BLaER1 (cell line): ENCODE measurements around the gene MSX1.

Source experiments
- H3K27ac ChIP-seq: shearing (Covaris generic); formaldehyde crosslinking; 2 replicates; pipeline ENCODE4 v1.8.1; 2022
- H3K27me3 ChIP-seq: shearing (Covaris generic); formaldehyde crosslinking; 2 replicates; pipeline ENCODE4 v1.8.1; 2022
- H3K36me3 ChIP-seq: shearing (Covaris generic); formaldehyde crosslinking; 2 replicates; pipeline ENCODE4 v1.8.1; 2022
- H3K4me1 ChIP-seq: shearing (Covaris generic); formaldehyde crosslinking; 2 replicates; pipeline ENCODE4 v1.8.1; 2022
- H3K4me2 ChIP-seq: shearing (Covaris generic); formaldehyde crosslinking; 2 replicates; pipeline ENCODE4 v1.8.1; 2022
- H3K4me3 ChIP-seq: shearing (Covaris generic); formaldehyde crosslinking; 2 replicates; pipeline ENCODE4 v1.8.1; 2022
- H3K9ac ChIP-seq: shearing (Covaris generic); formaldehyde crosslinking; 2 replicates; pipeline ENCODE4 v1.8.1; 2022
- H3K9me3 ChIP-seq: shearing (Covaris generic); formaldehyde crosslinking; 2 replicates; pipeline ENCODE4 v1.8.1; 2022
- H4K20me1 ChIP-seq: shearing (Covaris generic); formaldehyde crosslinking; 2 replicates; pipeline ENCODE4 v1.8.1; 2022
- Cebpa-rat ChIP-seq: shearing (Covaris generic); IDR thresholded peaks from 2 replicates; pipeline ENCODE4 v1.8.1; 2022

MSX1 gene

GRCh38 chr4:4881432-4881831 lies 22.0 kb downstream of the MSX1 start:
- Histone ChIP-seq H4K20me1 (no peaks in the 10 kb centered on the region), H3K4me1 (peaks cover 12% of the 10 kb centered on the region), H3K9me3 (no peaks in the 10 kb centered on the region), H3K9ac (no peak overlapping the region), H3K27me3 (0 out of 2 replicates have a peak, but pooled peaks cover 4% of the 10 kb centered on the region), H3K27ac (no peak overlapping the region), H3K4me3 (no peak overlapping the region), H3K4me2 (no peak overlapping the region), H3K36me3 (no peaks in the 10 kb centered on the region)
- no peak for TF ChIP-seq Cebpa-rat

GRCh38 chr4:4884611-4885010 lies 25.1 kb downstream of the MSX1 start:
- TF ChIP-seq Cebpa-rat, result no peak
- no peak overlapping the region for H3K9ac ChIP-seq
- no peaks in the 10 kb centered on the region for H4K20me1 ChIP-seq
- no peaks in the 10 kb centered on the region for H3K36me3 ChIP-seq
- no peaks in the 10 kb centered on the region for H3K27me3 ChIP-seq
- no peaks in the 10 kb centered on the region; the same call in 1 of the 2 replicates for H3K4me1 ChIP-seq
- no peak overlapping the region for H3K4me3 ChIP-seq
- no peak overlapping the region for H3K27ac ChIP-seq
- no peak overlapping the region for H3K4me2 ChIP-seq
- H3K9me3 ChIP-seq, result no peaks in the 10 kb centered on the region

GRCh38 chr4:4887426-4887825 lies 28.0 kb downstream of the MSX1 start:
- Histone ChIP-seq H3K36me3 (no peaks in the 10 kb centered on the region), H3K27me3 (no peaks in the 10 kb centered on the region), H3K9me3 (no peaks in the 10 kb centered on the region), H3K9ac (no peak overlapping the region), H3K4me2 (no peak overlapping the region), H4K20me1 (no peaks in the 10 kb centered on the region), H3K4me3 (no peak overlapping the region), H3K4me1 (no peaks in the 10 kb centered on the region), H3K27ac (no peak overlapping the region)
- no peak for TF ChIP-seq Cebpa-rat

GRCh38 chr4:4888695-4889094 lies 29.2 kb downstream of the MSX1 start:
- H3K9me3 ChIP-seq, result no peaks in the 10 kb centered on the region
- no peak overlapping the region for H3K4me3 ChIP-seq
- H3K36me3 ChIP-seq, result no peaks in the 10 kb centered on the region
- H3K4me1 ChIP-seq, result no peaks in the 10 kb centered on the region
- no peaks in the 10 kb centered on the region for H4K20me1 ChIP-seq
- TF ChIP-seq Cebpa-rat, result no peak
- no peaks in the 10 kb centered on the region for H3K27me3 ChIP-seq
- no peak overlapping the region for H3K9ac ChIP-seq
- H3K27ac ChIP-seq, result no peak overlapping the region
- H3K4me2 ChIP-seq, result no peak overlapping the region

- no peak overlapping the region for H3K9ac ChIP-seq
- no peak for TF ChIP-seq Cebpa-rat
- no peaks in the 10 kb centered on the region for H3K27me3 ChIP-seq
- no peak overlapping the region for H3K4me2 ChIP-seq
- H3K4me1 ChIP-seq, result no peaks in the 10 kb centered on the region
- no peak overlapping the region for H3K27ac ChIP-seq
- H4K20me1 ChIP-seq, result no peaks in the 10 kb centered on the region
- no peaks in the 10 kb centered on the region for H3K36me3 ChIP-seq
- 0 out of 2 replicates have a peak, but pooled peaks cover 2% of the 10 kb centered on the region for H3K9me3 ChIP-seq
- H3K4me3 ChIP-seq, result no peak overlapping the region
Observed at GRCh38 chr4:4889781-4890180, 30.3 kb downstream of the MSX1 start.

- Histone ChIP-seq H3K4me2 (no peak overlapping the region), H4K20me1 (no peaks in the 10 kb centered on the region), H3K36me3 (no peaks in the 10 kb centered on the region), H3K27ac (no peak overlapping the region), H3K4me3 (no peak overlapping the region), H3K9me3 (0 out of 2 replicates have a peak, but pooled peaks cover 4% of the 10 kb centered on the region), H3K27me3 (no peaks in the 10 kb centered on the region), H3K9ac (no peak overlapping the region), H3K4me1 (no peaks in the 10 kb centered on the region)
- TF ChIP-seq Cebpa-rat, result no peak
Observed at GRCh38 chr4:4890574-4891255, 31.2 kb downstream of the MSX1 start.

GRCh38 chr4:4893721-4894120 lies 34.3 kb downstream of the MSX1 start:
- no peak for TF ChIP-seq Cebpa-rat
- no peaks in the 10 kb centered on the region for H3K27me3 ChIP-seq
- no peak overlapping the region for H3K4me2 ChIP-seq
- 0 out of 2 replicates have a peak, but pooled peaks cover 4% of the 10 kb centered on the region for H3K9me3 ChIP-seq
- H3K4me1 ChIP-seq, result no peaks in the 10 kb centered on the region
- no peaks in the 10 kb centered on the region for H3K36me3 ChIP-seq
- H4K20me1 ChIP-seq, result no peaks in the 10 kb centered on the region
- no peak overlapping the region for H3K27ac ChIP-seq
- no peak overlapping the region for H3K4me3 ChIP-seq
- no peak overlapping the region for H3K9ac ChIP-seq

GRCh38 chr4:4899202-4899925 lies 39.9 kb downstream of the MSX1 start:
- no peaks in the 10 kb centered on the region for H3K27me3 ChIP-seq
- H3K36me3 ChIP-seq, result no peaks in the 10 kb centered on the region
- H4K20me1 ChIP-seq, result no peaks in the 10 kb centered on the region
- H3K4me2 ChIP-seq, result no peak overlapping the region
- H3K4me1 ChIP-seq, result no peaks in the 10 kb centered on the region
- no peak overlapping the region for H3K4me3 ChIP-seq
- no peak overlapping the region for H3K9ac ChIP-seq
- no peak overlapping the region for H3K27ac ChIP-seq
- peaks cover 11% of the 10 kb centered on the region; the same call in 1 of the 2 replicates for H3K9me3 ChIP-seq
- TF ChIP-seq Cebpa-rat, result no peak

GRCh38 chr4:4901877-4902276 lies 42.4 kb downstream of the MSX1 start:
- Histone ChIP-seq H3K36me3 (no peaks in the 10 kb centered on the region), H3K9ac (no peak overlapping the region), H3K9me3 (peaks cover 7% of the 10 kb centered on the region; the same call in 1 of the 2 replicates), H3K4me3 (no peak overlapping the region), H3K27ac (no peak overlapping the region), H3K27me3 (no peaks in the 10 kb centered on the region), H4K20me1 (no peaks in the 10 kb centered on the region), H3K4me1 (no peaks in the 10 kb centered on the region), H3K4me2 (no peak overlapping the region)
- TF ChIP-seq Cebpa-rat, result no peak

- TF ChIP-seq Cebpa-rat, result no peak
- H3K9me3 ChIP-seq, result peaks cover 15% of the 10 kb centered on the region
- H3K27ac ChIP-seq, result no peak overlapping the region
- H3K4me2 ChIP-seq, result no peak overlapping the region
- H3K9ac ChIP-seq, result no peak overlapping the region
- H4K20me1 ChIP-seq, result no peaks in the 10 kb centered on the region
- H3K36me3 ChIP-seq, result no peaks in the 10 kb centered on the region
- no peak overlapping the region for H3K4me3 ChIP-seq
- H3K27me3 ChIP-seq, result no peaks in the 10 kb centered on the region
- H3K4me1 ChIP-seq, result 0 out of 2 replicates have a peak, but pooled peaks cover 5% of the 10 kb centered on the region
Observed at GRCh38 chr4:4912155-4912554, 52.7 kb downstream of the MSX1 start.
